Trophoblast cell (in vitro differentiated cells and primary cell): ENCODE measurements around the gene CDK10.

Experiments used
- DNase-seq, 2 donors: peaks; one replicate each; pipeline ENCODE4 v3.0.0-alpha.2; 2016
- H2AFZ ChIP-seq: 2 replicates; pipeline ENCODE4 v1.6.1; 2013; ENCODE audit warnings: low read length, moderate library complexity, mild to moderate bottlenecking; ENCODE audit not compliant: insufficient read depth, poor library complexity
- H2AK5ac ChIP-seq: 2 replicates; pipeline ENCODE4 v1.6.1; 2013; ENCODE audit warnings: mild to moderate bottlenecking, low read length
- H2BK120ac ChIP-seq: 2 replicates; pipeline ENCODE4 v1.6.1; 2013; ENCODE audit warnings: low read length, mild to moderate bottlenecking, moderate library complexity; ENCODE audit not compliant: insufficient read depth, poor library complexity
- H2BK12ac ChIP-seq: 2 replicates; pipeline ENCODE4 v1.6.1; 2013; ENCODE audit warnings: mild to moderate bottlenecking, low read length, moderate library complexity
- H2BK5ac ChIP-seq: 2 replicates; pipeline ENCODE4 v1.6.1; 2013; ENCODE audit warnings: low read length, low read depth, moderate library complexity, mild to moderate bottlenecking; ENCODE audit not compliant: poor library complexity
- H3K14ac ChIP-seq: 2 replicates; pipeline ENCODE4 v1.6.1; 2013; ENCODE audit warnings: mild to moderate bottlenecking, low read length
- H3K18ac ChIP-seq: 2 replicates; pipeline ENCODE4 v1.6.1; 2013; ENCODE audit warnings: mild to moderate bottlenecking, low read length
- H3K23ac ChIP-seq: 2 replicates; pipeline ENCODE4 v1.6.1; 2013; ENCODE audit warnings: low read length
- H3K27ac ChIP-seq: 2 replicates; pipeline ENCODE4 v1.5.1; 2013; ENCODE audit warnings: low read depth, mild to moderate bottlenecking, inconsistent platforms, low read length, moderate library complexity
- H3K27me3 ChIP-seq: 2 replicates; pipeline ENCODE4 v1.6.1; 2013; ENCODE audit warnings: inconsistent platforms, mild to moderate bottlenecking, low read length, moderate library complexity; ENCODE audit not compliant: insufficient read depth
- H3K36me3 ChIP-seq, 2 experiments: 1 replicate in 1 of 2; 2 replicates in 1 of 2; pipeline ENCODE4 v1.6.1; 2013; ENCODE audit warnings: low read length in 2 of 2, mild to moderate bottlenecking in 2 of 2, moderate library complexity in 1 of 2; ENCODE audit not compliant: insufficient read depth in 2 of 2, control insufficient read depth in 1 of 2
- H3K4ac ChIP-seq: 2 replicates; pipeline ENCODE4 v1.6.1; 2013; ENCODE audit warnings: low read depth, mild to moderate bottlenecking, low read length, moderate library complexity
- H3K4me1 ChIP-seq, 2 experiments: 1 replicate in 1 of 2; 2 replicates in 1 of 2; pipeline ENCODE4 v1.6.1; 2013; ENCODE audit warnings: low read length in 2 of 2, mild to moderate bottlenecking in 2 of 2, moderate library complexity in 1 of 2; ENCODE audit not compliant: insufficient read depth in 2 of 2, control insufficient read depth in 1 of 2
- H3K4me2 ChIP-seq: 2 replicates; pipeline ENCODE4 v1.6.1; 2013; ENCODE audit warnings: inconsistent platforms, mild to moderate bottlenecking, low read length, moderate library complexity
- H3K4me3 ChIP-seq: 2 replicates; pipeline ENCODE4 v1.5.1; 2013; ENCODE audit warnings: mild to moderate bottlenecking, low read depth, low read length, inconsistent platforms
- H3K79me1 ChIP-seq: one replicate; pipeline ENCODE4 v1.6.1; 2013; ENCODE audit warnings: low read length
- H3K79me2 ChIP-seq: 2 replicates; pipeline ENCODE4 v1.6.1; 2013; ENCODE audit warnings: low read length, mild to moderate bottlenecking; ENCODE audit not compliant: control insufficient read depth, insufficient read depth, poor library complexity
- H3K9ac ChIP-seq: 2 replicates; pipeline ENCODE4 v1.6.1; 2013; ENCODE audit warnings: mild to moderate bottlenecking, low read length
- H3K9me3 ChIP-seq: 2 replicates; pipeline ENCODE4 v1.6.1; 2013; ENCODE audit warnings: low read depth, mild to moderate bottlenecking, control low read depth, inconsistent platforms, low read length; ENCODE audit not compliant: insufficient read depth
- H4K12ac ChIP-seq: 2 replicates; pipeline ENCODE4 v1.6.1; 2013; ENCODE audit warnings: low read depth, mild to moderate bottlenecking, low read length, moderate library complexity
- H4K8ac ChIP-seq: 2 replicates; pipeline ENCODE4 v1.6.1; 2013; ENCODE audit warnings: low read depth, mild to moderate bottlenecking, low read length, moderate library complexity
- H4K91ac ChIP-seq: one replicate; pipeline ENCODE4 v1.6.1; 2013; ENCODE audit warnings: low read depth, mild to moderate bottlenecking, low read length, moderate library complexity
- WGBS: extraction: QIAGEN DNeasy Blood & Tissue Kit; methylation state at CpG from one replicate; pipeline ENCODE4 v1.1.7; 2013; ENCODE audit warnings: missing lambda C conversion rate; ENCODE audit not compliant: insufficient read length, insufficient coverage; ENCODE audit errors: extremely low coverage; 5-methylcytosine and 5-hydroxymethylcytosine counted together

CDK10 gene

DNA sequence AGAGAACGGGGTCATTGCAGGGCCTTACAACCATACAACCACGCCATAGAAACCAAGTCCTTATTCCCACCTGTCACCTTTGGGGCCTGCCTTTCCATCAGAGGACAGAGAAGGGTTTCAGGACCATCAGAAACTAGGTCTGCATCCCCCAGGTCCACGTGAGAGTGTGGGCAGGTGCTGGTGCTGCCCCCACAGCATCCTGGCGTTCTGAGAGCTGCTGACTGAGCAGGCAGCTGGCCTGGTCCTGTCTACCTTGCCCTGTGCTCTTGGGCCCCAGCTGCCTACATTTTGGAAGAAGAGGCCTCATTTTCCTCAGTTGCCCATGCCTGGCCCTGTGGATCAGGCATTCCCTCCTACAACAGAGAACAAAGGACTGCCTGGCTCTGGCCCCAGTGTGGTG is 56.5 kb downstream of the CDK10 start:
- Histone ChIP-seq H3K23ac (no peak overlapping the region), H2AK5ac (no peak overlapping the region), H3K4ac (no peak overlapping the region), H3K14ac (no peak overlapping the region), H3K79me1 (no peaks in the 10 kb centered on the region), H2AFZ (no peak overlapping the region), H2BK120ac (no peak overlapping the region), H3K4me2 (no peak overlapping the region), H3K18ac (no peak overlapping the region), H3K79me2 (no peaks in the 10 kb centered on the region), H3K9ac (no peak overlapping the region), H3K4me1 (no peaks in the 10 kb centered on the region), H3K4me3 (no peak overlapping the region), H2BK5ac (no peak overlapping the region), H3K27ac (no peak overlapping the region), H3K36me3 (peaks cover 77 to 78% of the 10 kb centered on the region in 2 experiments), H3K27me3 (no peaks in the 10 kb centered on the region), H4K8ac (no peak overlapping the region), H2BK12ac (no peak overlapping the region), H3K9me3 (peaks cover 1% of the 10 kb centered on the region), H4K12ac (no peak overlapping the region), H4K91ac (no peak overlapping the region)
- no CpG with 5 or more reads among the region's 4 CpGs for WGBS
- DNase-seq = no peak

DNA sequence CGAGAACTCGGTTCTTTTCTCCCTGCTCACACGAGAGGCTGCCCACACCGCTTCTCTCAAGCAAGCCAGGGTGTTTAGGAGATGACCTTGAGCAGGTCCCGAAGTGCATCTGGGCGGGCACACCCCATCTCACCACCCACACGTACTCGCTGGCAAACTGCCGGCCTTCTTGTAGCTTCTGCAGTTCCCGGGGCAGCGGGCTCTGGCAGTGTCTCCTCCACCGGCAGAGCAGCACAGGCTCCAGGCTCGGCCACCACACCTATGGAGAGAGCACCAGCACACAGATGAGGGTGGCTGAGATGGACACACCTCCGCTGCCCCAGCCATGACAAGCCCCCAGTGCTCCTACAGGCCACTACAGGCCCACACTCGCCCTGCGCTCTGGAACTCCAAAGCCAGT is 58.3 kb downstream of the CDK10 start:
- Histone ChIP-seq H3K79me2 (no peaks in the 10 kb centered on the region), H3K14ac (no peak overlapping the region), H2AK5ac (no peak overlapping the region), H3K9me3 (no peaks in the 10 kb centered on the region), H4K8ac (no peak overlapping the region), H3K79me1 (no peaks in the 10 kb centered on the region), H3K4ac (no peak overlapping the region), H3K23ac (no peak overlapping the region), H3K9ac (no peak overlapping the region), H3K4me1 (no peaks in the 10 kb centered on the region), H3K36me3 (peaks cover 76 to 77% of the 10 kb centered on the region in 2 experiments), H3K4me3 (no peak overlapping the region), H2BK120ac (no peak overlapping the region), H3K27me3 (no peaks in the 10 kb centered on the region), H4K91ac (no peak overlapping the region), H2BK12ac (no peak overlapping the region), H2AFZ (no peak overlapping the region), H4K12ac (no peak overlapping the region), H2BK5ac (no peak overlapping the region), H3K4me2 (no peak overlapping the region), H3K27ac (no peak overlapping the region), H3K18ac (no peak overlapping the region)
- no CpG with 5 or more reads among the region's 16 CpGs for WGBS
- DNase-seq = no peak
